ENCODE measurements around the gene PPIE.

The PPIE gene

GRCh38 chr1:39717809-39718208, 20.9 kb upstream of the PPIE start:
- Histone ChIP-seq H3K36me3 (ENCODE audit: low read length) (no peaks in the 10 kb centered on the region), H3K9me3 (ENCODE audit: insufficient read depth, low read length) (no peaks in the 10 kb centered on the region), H3K4me2 (ENCODE audit: low read depth, low read length, poor library complexity, severe bottlenecking) (no peak overlapping the region), H3F3A (ENCODE audit: insufficient read depth) (no peaks in the 10 kb centered on the region), H3K27ac (ENCODE audit: low read depth, low read length) (no peak overlapping the region), H3K4me3 (ENCODE audit: insufficient read depth, low read length, poor library complexity, severe bottlenecking) (no peak overlapping the region), H2AFZ (ENCODE audit: low read depth, low read length, severe bottlenecking) (no peak overlapping the region), H3K79me2 (ENCODE audit: insufficient read depth, low read length) (no peaks in the 10 kb centered on the region), H3K9me2 (replicated peaks; ENCODE audit: insufficient read depth, low read length) (no peaks in the 10 kb centered on the region), H3K9ac (ENCODE audit: low read length) (no peak overlapping the region), H4K20me1 (ENCODE audit: low read depth, low read length) (no peaks in the 10 kb centered on the region), H3K27me3 (ENCODE audit: low read length) (no peaks in the 10 kb centered on the region)
- TF ChIP-seq, protein P1, sequence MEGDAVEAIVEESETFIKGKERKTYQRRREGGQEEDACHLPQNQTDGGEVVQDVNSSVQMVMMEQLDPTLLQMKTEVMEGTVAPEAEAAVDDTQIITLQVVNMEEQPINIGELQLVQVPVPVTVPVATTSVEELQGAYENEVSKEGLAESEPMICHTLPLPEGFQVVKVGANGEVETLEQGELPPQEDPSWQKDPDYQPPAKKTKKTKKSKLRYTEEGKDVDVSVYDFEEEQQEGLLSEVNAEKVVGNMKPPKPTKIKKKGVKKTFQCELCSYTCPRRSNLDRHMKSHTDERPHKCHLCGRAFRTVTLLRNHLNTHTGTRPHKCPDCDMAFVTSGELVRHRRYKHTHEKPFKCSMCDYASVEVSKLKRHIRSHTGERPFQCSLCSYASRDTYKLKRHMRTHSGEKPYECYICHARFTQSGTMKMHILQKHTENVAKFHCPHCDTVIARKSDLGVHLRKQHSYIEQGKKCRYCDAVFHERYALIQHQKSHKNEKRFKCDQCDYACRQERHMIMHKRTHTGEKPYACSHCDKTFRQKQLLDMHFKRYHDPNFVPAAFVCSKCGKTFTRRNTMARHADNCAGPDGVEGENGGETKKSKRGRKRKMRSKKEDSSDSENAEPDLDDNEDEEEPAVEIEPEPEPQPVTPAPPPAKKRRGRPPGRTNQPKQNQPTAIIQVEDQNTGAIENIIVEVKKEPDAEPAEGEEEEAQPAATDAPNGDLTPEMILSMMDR (IDR thresholded peaks at IDR 0.05; ENCODE audit: insufficient read depth, low read length, poor library complexity, severe bottlenecking), result no peak
- TF ChIP-seq EZH2phosphoT487 (conservative IDR thresholded peaks at IDR 0.05; ENCODE audit: low read length), result no peak

- Histone ChIP-seq H3K4me3 (ENCODE audit: insufficient read depth, low read length, poor library complexity, severe bottlenecking) (no peak overlapping the region), H3K79me2 (ENCODE audit: insufficient read depth, low read length) (no peaks in the 10 kb centered on the region), H3F3A (ENCODE audit: insufficient read depth) (no peaks in the 10 kb centered on the region), H3K27ac (ENCODE audit: low read depth, low read length) (no peak overlapping the region), H3K9me3 (ENCODE audit: insufficient read depth, low read length) (no peaks in the 10 kb centered on the region), H3K4me2 (ENCODE audit: low read depth, low read length, poor library complexity, severe bottlenecking) (no peak overlapping the region), H4K20me1 (ENCODE audit: low read depth, low read length) (no peaks in the 10 kb centered on the region), H3K9ac (ENCODE audit: low read length) (no peak overlapping the region), H2AFZ (ENCODE audit: low read depth, low read length, severe bottlenecking) (peak overlapping the region; percentile 31), H3K36me3 (ENCODE audit: low read length) (no peaks in the 10 kb centered on the region), H3K27me3 (ENCODE audit: low read length) (no peaks in the 10 kb centered on the region), H3K9me2 (replicated peaks; ENCODE audit: insufficient read depth, low read length) (no peaks in the 10 kb centered on the region)
- TF ChIP-seq EZH2phosphoT487 (conservative IDR thresholded peaks at IDR 0.05; ENCODE audit: low read length), result no peak
- TF ChIP-seq, protein P1 (IDR thresholded peaks at IDR 0.05; ENCODE audit: insufficient read depth, low read length, poor library complexity, severe bottlenecking), result peak; percentile 68
Observed at GRCh38 chr1:39720094-39720999, 18.3 kb upstream of the PPIE start.

GRCh38 chr1:39721664-39722063, 17.0 kb upstream of the PPIE start:
- no peak overlapping the region for H2AFZ ChIP-seq (ENCODE audit: low read depth, low read length, severe bottlenecking)
- no peak for TF ChIP-seq EZH2phosphoT487 (conservative IDR thresholded peaks at IDR 0.05; ENCODE audit: low read length)
- TF ChIP-seq, protein P1 (IDR thresholded peaks at IDR 0.05; ENCODE audit: insufficient read depth, low read length, poor library complexity, severe bottlenecking), result no peak
- no peaks in the 10 kb centered on the region for H3K79me2 ChIP-seq (ENCODE audit: insufficient read depth, low read length)
- H3K4me2 ChIP-seq (ENCODE audit: low read depth, low read length, poor library complexity, severe bottlenecking), result no peak overlapping the region
- H3K9me3 ChIP-seq (ENCODE audit: insufficient read depth, low read length), result no peaks in the 10 kb centered on the region
- no peaks in the 10 kb centered on the region for H3F3A ChIP-seq (ENCODE audit: insufficient read depth)
- H3K36me3 ChIP-seq (ENCODE audit: low read length), result no peaks in the 10 kb centered on the region
- no peaks in the 10 kb centered on the region for H3K27me3 ChIP-seq (ENCODE audit: low read length)
- no peak overlapping the region for H3K27ac ChIP-seq (ENCODE audit: low read depth, low read length)
- H4K20me1 ChIP-seq (ENCODE audit: low read depth, low read length), result no peaks in the 10 kb centered on the region
- no peak overlapping the region for H3K4me3 ChIP-seq (ENCODE audit: insufficient read depth, low read length, poor library complexity, severe bottlenecking)
- no peaks in the 10 kb centered on the region for H3K9me2 ChIP-seq (replicated peaks; ENCODE audit: insufficient read depth, low read length)
- no peak overlapping the region for H3K9ac ChIP-seq (ENCODE audit: low read length)
